Transverse colon (tissue), 3 donors: Measurements from ENCODE around the gene UBASH3B.

Experiments used
- EP300 ChIP-seq: sonication (generic); formaldehyde crosslinking; IDR thresholded peaks from one replicate; pipeline ENCODE4 v1.6.1; 2017; ENCODE audit warnings: antibody characterized with exemption, low read depth
- POLR2A ChIP-seq: fragments of 450-650 bp; IDR thresholded peaks from one replicate; pipeline ENCODE4 v1.6.1; 2016; ENCODE audit warnings: antibody characterized with exemption, mild to moderate bottlenecking, moderate library complexity
- TF ChIP-seq, protein P1 (sequence below), 5 experiments: fragments of 200-600 bp in 3 of 5; fragments of 450-650 bp in 2 of 5; sonication (generic) in 3 of 5; IDR thresholded peaks; 1 replicate in 2 of 5; 2 replicates in 3 of 5; pipeline ENCODE4 v1.5.1; 2016 to 2017; ENCODE audit warnings: antibody characterized with exemption in 5 of 5, inconsistent platforms in 3 of 5, mild to moderate bottlenecking in 2 of 5, moderate library complexity in 1 of 5

DNA sequence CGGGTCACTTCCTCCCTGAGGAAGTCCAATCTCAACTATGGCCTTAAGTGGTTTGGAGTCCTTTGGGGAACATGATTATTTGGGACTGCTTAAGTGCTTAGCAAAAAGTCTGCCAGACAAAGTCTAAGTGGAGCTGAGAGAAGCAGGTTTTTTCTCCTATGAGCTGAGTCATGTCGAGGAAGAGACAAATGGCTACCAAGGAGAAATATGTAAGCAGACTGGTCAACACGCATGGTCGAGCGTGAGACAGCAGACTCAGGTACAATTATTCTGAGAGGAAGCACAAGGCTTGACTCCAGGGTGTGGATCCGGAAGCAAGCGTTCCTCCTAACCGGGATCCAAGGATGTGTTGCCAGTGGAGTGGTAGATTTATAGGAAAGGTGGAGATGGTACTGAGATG lies 30.6 kb downstream of the UBASH3B start:
- TF ChIP-seq, protein P1, sequence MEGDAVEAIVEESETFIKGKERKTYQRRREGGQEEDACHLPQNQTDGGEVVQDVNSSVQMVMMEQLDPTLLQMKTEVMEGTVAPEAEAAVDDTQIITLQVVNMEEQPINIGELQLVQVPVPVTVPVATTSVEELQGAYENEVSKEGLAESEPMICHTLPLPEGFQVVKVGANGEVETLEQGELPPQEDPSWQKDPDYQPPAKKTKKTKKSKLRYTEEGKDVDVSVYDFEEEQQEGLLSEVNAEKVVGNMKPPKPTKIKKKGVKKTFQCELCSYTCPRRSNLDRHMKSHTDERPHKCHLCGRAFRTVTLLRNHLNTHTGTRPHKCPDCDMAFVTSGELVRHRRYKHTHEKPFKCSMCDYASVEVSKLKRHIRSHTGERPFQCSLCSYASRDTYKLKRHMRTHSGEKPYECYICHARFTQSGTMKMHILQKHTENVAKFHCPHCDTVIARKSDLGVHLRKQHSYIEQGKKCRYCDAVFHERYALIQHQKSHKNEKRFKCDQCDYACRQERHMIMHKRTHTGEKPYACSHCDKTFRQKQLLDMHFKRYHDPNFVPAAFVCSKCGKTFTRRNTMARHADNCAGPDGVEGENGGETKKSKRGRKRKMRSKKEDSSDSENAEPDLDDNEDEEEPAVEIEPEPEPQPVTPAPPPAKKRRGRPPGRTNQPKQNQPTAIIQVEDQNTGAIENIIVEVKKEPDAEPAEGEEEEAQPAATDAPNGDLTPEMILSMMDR (IDR thresholded peaks at IDR 0.05), result no peak
- no peak for TF ChIP-seq POLR2A
- TF ChIP-seq EP300, result no peak
